GM21390 (cell line): ENCODE measurements around the gene GUK1.

Source experiments
- ATAC-seq: cut with Tn5 transposase; IDR thresholded peaks from one replicate; pipeline ENCODE4 v1.9.1; 2021; ENCODE audit not compliant: unreplicated experiment

Gene GUK1

GRCh38 chr1:228197555-228198147, 57.6 kb downstream of the GUK1 start:
- no peak for ATAC-seq
